Heart left ventricle (tissue), 13 donors: ENCODE data around the gene IFITM2.

Experiments used
- CTCF ChIP-seq, 12 donors: fragments of 200-600 bp; sonication (generic) in 4 of 12; IDR thresholded peaks; one replicate each; pipeline versions ENCODE4 v1.5.0 to v1.8.0; 2018 to 2022; ENCODE audit warnings: antibody characterized with exemption in 12 of 12, mild to moderate bottlenecking in 5 of 12
- POLR2A ChIP-seq, 2 donors: fragments of 450-650 bp; IDR thresholded peaks; one replicate each; pipeline ENCODE4 v1.6.1; 2017; ENCODE audit warnings: antibody characterized with exemption in 2 of 2, mild to moderate bottlenecking in 2 of 2, moderate library complexity in 2 of 2
- donor health status: ischemic (EF 13 %, LVEDD 7.1; RV severe dilation, severe dysfunction).
- donor health status: DM: no; HTN: yes; CAD: no.
- donor health status: DM: no; HTN: no; CAD: no.
- donor health status: ischemic (EF 25% LVEDD 6.9; RV normal size, moderate dysfunction).
- donor health status: ischemic (EF 25% LVEDD 5.7; RV mildly dilated, moderate dysfunction).
- donor health status: ischemic (EF 35%, LVEDD 5.7; RV mildly dilated, moderate dysfunction).
- donor health status: nonischemic (EF 11% LVEDD 7.7; RV severe dilation, severe dysfunction).
- donor health status: DM: yes; HTN: yes; CAD: no.
- donor health status: PGD.
- donor health status: ischemic (EF 29% LVEDD 5.4; RV normal size, mild dysfunction).
- donor health status: nonischemic (EF 23%, LVEDD 6.1; RV moderate dilation, normal function).

- TF ChIP-seq POLR2A (IDR thresholded peaks at IDR 0.05) (no peak), CTCF (IDR thresholded peaks at IDR 0.05) (no peak)
Measured at GRCh38 chr11:285894-286220, 21.8 kb upstream of the IFITM2 start.
